ENCODE data around the gene GUCY2C. TPM values are rescaled to one million over a fixed set of nuclear protein-coding genes. Genes with fewer than 3 reads are reported as not detected.

GUCY2C gene
- total RNA-seq, 4 donors from 2014 or later: 20.5 to 87.4 (median 77.5) TPM

- intact Hi-C loops (cut with DNase I; ENCODE audit: low total_unique reads) (no loop called here), in situ Hi-C loops (cut with MboI; ENCODE audit: low pct_ligation_motif_present in 1 of 4, low pct_unique_long_range_greater_than_20kb in 1 of 4, low sequenced_read_pairs in 3 of 4) (loop anchor here in 1 of 4 donors (10.0 kb wide), 1 partner anchor 273 kb away; no protein-coding TSS in a partner anchor)
- peaks cover 0 to 9% of the 10 kb centered on the region in 2 donors for H3K9me3 ChIP-seq
- TF ChIP-seq CTCF (IDR thresholded peaks at IDR 0.05): no peak
- no peak for TF ChIP-seq POLR2A (IDR thresholded peaks at IDR 0.05)
- TF ChIP-seq EP300 (IDR thresholded peaks at IDR 0.05; ENCODE audit: low read depth): no peak
- no peak for TF ChIP-seq POLR2AphosphoS5 (IDR thresholded peaks at IDR 0.05)
- no peaks in the 10 kb centered on the region for H3K36me3 ChIP-seq
- no peaks in the 10 kb centered on the region for H3K4me1 ChIP-seq
- H3K27me3 ChIP-seq: peaks cover 3% of the 10 kb centered on the region
- H3K4me3 ChIP-seq: no peak overlapping the region
- 86 to 100% methylated on average over 1 to 6 of the region's 6 CpGs for WGBS, 2 donors (ENCODE audit: low coverage in 1 of 2)
- H3K27ac ChIP-seq: no peak overlapping the region
- DNase-seq: no peak
Measured at GRCh38 chr12:14731821-14732220, 35.4 kb upstream of the GUCY2C start.

GRCh38 chr12:14729586-14729985 is 33.2 kb upstream of the GUCY2C start:
- TF ChIP-seq POLR2A (IDR thresholded peaks at IDR 0.05) (no peak), EP300 (IDR thresholded peaks at IDR 0.05; ENCODE audit: low read depth) (no peak), CTCF (IDR thresholded peaks at IDR 0.05) (no peak), POLR2AphosphoS5 (IDR thresholded peaks at IDR 0.05) (no peak)
- intact Hi-C loops (cut with DNase I; ENCODE audit: low total_unique reads) (no loop called here), in situ Hi-C loops (cut with MboI; ENCODE audit: low pct_ligation_motif_present in 1 of 4, low pct_unique_long_range_greater_than_20kb in 1 of 4, low sequenced_read_pairs in 3 of 4) (loop anchor here in 1 of 4 donors (10.0 kb wide), 1 partner anchor 265 kb away; no protein-coding TSS in a partner anchor)
- Histone ChIP-seq H3K36me3 (no peaks in the 10 kb centered on the region), H3K27ac (no peak overlapping the region), H3K4me3 (no peak overlapping the region), H3K27me3 (peaks cover 3% of the 10 kb centered on the region), H3K4me1 (no peaks in the 10 kb centered on the region), H3K9me3 (peaks cover 0 to 14% of the 10 kb centered on the region in 2 donors)
- DNase-seq: no peak
- 94 to 100% methylated on average over 1 of the region's 1 CpG for WGBS, 2 donors (ENCODE audit: low coverage in 1 of 2)

- TF ChIP-seq POLR2AphosphoS5 (IDR thresholded peaks at IDR 0.05): no peak
- TF ChIP-seq CTCF (IDR thresholded peaks at IDR 0.05): peak; percentile 55 to 75 (median 72)
- Histone ChIP-seq H3K9me3 (peaks cover 0 to 5% of the 10 kb centered on the region in 2 donors), H3K27me3 (no peaks in the 10 kb centered on the region), H3K27ac (no peak overlapping the region), H3K36me3 (no peaks in the 10 kb centered on the region), H3K4me3 (no peak overlapping the region), H3K4me1 (no peaks in the 10 kb centered on the region)
- DNase-seq: peak; percentile 59
- intact Hi-C loops (cut with DNase I; ENCODE audit: low total_unique reads) (no loop called here), in situ Hi-C loops (cut with MboI; ENCODE audit: low pct_ligation_motif_present in 1 of 4, low pct_unique_long_range_greater_than_20kb in 1 of 4, low sequenced_read_pairs in 3 of 4) (loop anchor here in 1 of 4 donors (10.0 kb wide), 1 partner anchor 271 kb away; no protein-coding TSS in a partner anchor)
- WGBS, 2 donors (ENCODE audit: low coverage in 1 of 2): 56% methylated on average over 4 of the region's 4 CpGs; no CpG with 5 or more reads in 1 of the 2 donors
Measured at GRCh38 chr12:14723763-14724162, 27.4 kb upstream of the GUCY2C start.

GRCh38 chr12:14716848-14717444 is 20.5 kb upstream of the GUCY2C start:
- H3K27ac ChIP-seq: no peak overlapping the region
- H3K4me1 ChIP-seq: peaks cover 0 to 10% (median 2%) of the 10 kb centered on the region in 4 donors
- H3K27me3 ChIP-seq: no peaks in the 10 kb centered on the region
- H3K4me3 ChIP-seq: no peak overlapping the region
- H3K9me3 ChIP-seq: no peaks in the 10 kb centered on the region
- TF ChIP-seq POLR2AphosphoS5 (IDR thresholded peaks at IDR 0.05) (no peak), EP300 (IDR thresholded peaks at IDR 0.05; ENCODE audit: low read depth) (no peak), POLR2A (IDR thresholded peaks at IDR 0.05) (no peak), CTCF (IDR thresholded peaks at IDR 0.05) (peak; percentile 48 to 61 (median 55))
- in situ Hi-C loops (cut with MboI; ENCODE audit: low pct_ligation_motif_present in 1 of 4, low pct_unique_long_range_greater_than_20kb in 1 of 4, low sequenced_read_pairs in 3 of 4): no loop called here
- DNase-seq: peak; percentile 57
- 42 to 56% methylated on average over 1 of the region's 1 CpG for WGBS, 2 donors (ENCODE audit: low coverage in 1 of 2)
- no peaks in the 10 kb centered on the region for H3K36me3 ChIP-seq
- intact Hi-C loops (cut with DNase I; ENCODE audit: low total_unique reads): no loop called here
